ENCODE results near the gene PID1. TPM values are rescaled to one million over a fixed set of nuclear protein-coding genes. Genes with fewer than 3 reads are reported as not detected.
"Not testable (repeated sequence)": the region's sequence is repeated elsewhere in the genome, so short reads cannot be mapped to it uniquely, and the experiment has no call there.

The PID1 gene
- total RNA-seq, 1 donor from 2014 or later: 0.91 TPM

DNA sequence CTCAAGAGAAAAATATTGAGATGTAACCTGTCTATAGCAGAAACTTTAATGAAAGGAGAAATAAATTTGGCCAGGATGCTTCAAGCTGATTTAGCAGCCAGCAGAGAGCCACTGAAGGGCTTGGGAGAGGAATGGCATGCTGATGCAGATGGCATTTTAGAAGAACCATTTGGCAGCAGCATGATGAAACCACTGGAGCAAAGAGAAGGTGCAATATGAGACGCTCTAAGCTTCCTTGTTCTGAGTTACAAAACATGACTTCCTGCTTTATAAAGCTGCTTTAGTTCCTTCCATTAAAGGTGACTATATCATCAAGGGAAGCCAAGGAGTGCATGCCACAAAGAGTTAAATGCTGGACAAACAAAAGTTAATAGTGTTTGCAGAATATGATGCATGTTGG lies 189.7 kb downstream of the PID1 start:
- no peaks in the 10 kb centered on the region for H3K36me3 Mint-ChIP-seq (ENCODE audit: low read depth)

DNA sequence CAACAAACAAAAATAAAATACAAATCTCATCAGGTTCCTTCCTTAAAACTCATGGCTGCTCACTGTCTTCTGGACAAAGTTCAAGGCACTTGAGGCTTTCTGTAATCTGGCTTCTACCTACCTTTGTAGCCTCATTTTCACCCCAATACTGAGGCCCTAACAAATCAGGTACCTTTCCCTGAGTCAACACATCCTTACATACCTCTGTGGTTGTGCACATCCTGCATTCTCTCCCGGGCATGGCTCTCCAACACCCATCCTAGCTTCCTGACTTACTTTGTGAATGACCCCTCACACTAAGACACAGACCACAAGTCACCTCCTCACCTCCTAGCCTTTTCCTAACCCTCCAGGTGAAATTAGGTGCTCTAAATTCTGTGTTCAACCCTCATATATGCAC lies 190.9 kb downstream of the PID1 start:
- TF ChIP-seq, protein P1, sequence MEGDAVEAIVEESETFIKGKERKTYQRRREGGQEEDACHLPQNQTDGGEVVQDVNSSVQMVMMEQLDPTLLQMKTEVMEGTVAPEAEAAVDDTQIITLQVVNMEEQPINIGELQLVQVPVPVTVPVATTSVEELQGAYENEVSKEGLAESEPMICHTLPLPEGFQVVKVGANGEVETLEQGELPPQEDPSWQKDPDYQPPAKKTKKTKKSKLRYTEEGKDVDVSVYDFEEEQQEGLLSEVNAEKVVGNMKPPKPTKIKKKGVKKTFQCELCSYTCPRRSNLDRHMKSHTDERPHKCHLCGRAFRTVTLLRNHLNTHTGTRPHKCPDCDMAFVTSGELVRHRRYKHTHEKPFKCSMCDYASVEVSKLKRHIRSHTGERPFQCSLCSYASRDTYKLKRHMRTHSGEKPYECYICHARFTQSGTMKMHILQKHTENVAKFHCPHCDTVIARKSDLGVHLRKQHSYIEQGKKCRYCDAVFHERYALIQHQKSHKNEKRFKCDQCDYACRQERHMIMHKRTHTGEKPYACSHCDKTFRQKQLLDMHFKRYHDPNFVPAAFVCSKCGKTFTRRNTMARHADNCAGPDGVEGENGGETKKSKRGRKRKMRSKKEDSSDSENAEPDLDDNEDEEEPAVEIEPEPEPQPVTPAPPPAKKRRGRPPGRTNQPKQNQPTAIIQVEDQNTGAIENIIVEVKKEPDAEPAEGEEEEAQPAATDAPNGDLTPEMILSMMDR (conservative IDR thresholded peaks at IDR 0.05): no peak
- H3K27me3 Mint-ChIP-seq (ENCODE audit: low read depth): no peaks in the 10 kb centered on the region
- no peak overlapping the region for H3K27ac Mint-ChIP-seq (ENCODE audit: unreplicated experiment)
- no peak for DNase-seq (ENCODE audit: low read depth, low spot score)
- peaks cover 6% of the 10 kb centered on the region for H3K4me1 Mint-ChIP-seq
- no peak overlapping the region for H3K4me3 Mint-ChIP-seq
- no peaks in the 10 kb centered on the region for H3K36me3 Mint-ChIP-seq (ENCODE audit: low read depth)
- peaks cover 12% of the 10 kb centered on the region for H3K9me3 Mint-ChIP-seq

More for the DNA sequence above, 189.7 kb downstream of the PID1 start:
- Mint-ChIP-seq H3K27ac (ENCODE audit: unreplicated experiment) (no peak overlapping the region), H3K9me3 (peaks cover 8% of the 10 kb centered on the region), H3K4me3 (no peak overlapping the region), H3K4me1 (peaks cover 6% of the 10 kb centered on the region), H3K27me3 (ENCODE audit: low read depth) (no peaks in the 10 kb centered on the region)
- no peak for DNase-seq (ENCODE audit: low read depth, low spot score)
- TF ChIP-seq, protein P1 (conservative IDR thresholded peaks at IDR 0.05): no peak

DNA sequence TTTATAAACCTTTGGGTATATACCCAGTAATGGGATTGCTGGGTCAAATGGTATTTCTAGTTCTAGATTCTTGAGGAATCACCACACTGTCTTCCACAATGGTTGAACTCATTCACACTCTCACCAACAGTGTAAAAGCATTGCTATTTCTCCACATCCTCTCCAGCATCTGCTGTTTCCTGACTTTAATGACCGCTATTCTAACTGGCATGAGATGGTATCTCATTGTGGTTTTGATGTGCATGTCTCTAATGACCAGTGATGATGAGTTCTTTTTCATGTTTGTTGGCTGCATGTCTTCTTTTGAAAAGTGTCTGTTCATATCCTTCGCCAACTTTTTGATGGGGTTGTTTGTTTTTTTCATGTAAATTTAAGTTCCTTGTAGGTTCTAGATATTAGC lies 194.2 kb downstream of the PID1 start:
- not testable (repeated sequence) for H3K4me3 Mint-ChIP-seq; DNase-seq (ENCODE audit: low read depth, low spot score); H3K27ac Mint-ChIP-seq (ENCODE audit: unreplicated experiment); H3K36me3 Mint-ChIP-seq (ENCODE audit: low read depth); H3K9me3 Mint-ChIP-seq; H3K27me3 Mint-ChIP-seq (ENCODE audit: low read depth); H3K4me1 Mint-ChIP-seq

DNA sequence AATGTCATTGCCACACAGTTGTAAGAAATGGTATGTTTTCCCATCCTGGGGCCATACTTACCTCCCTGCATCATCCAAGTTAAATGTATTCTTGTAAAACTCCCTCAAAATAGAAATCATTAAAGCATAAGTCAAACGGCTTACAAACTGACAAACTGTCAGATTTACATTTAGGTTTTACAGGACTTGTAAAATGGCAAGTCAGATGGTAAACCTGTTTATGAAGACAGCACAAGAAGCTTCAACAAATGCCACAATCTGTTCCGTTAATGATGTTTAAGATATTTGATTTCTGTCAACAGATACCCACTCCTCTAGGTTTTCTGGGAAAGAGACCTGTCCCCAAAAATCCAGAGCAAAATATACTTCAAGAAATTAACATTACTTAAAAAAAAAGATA lies 197.2 kb downstream of the PID1 start:
- Mint-ChIP-seq H3K27me3 (ENCODE audit: low read depth) (no peaks in the 10 kb centered on the region), H3K4me3 (no peak overlapping the region), H3K4me1 (no peaks in the 10 kb centered on the region), H3K9me3 (peaks cover 7% of the 10 kb centered on the region), H3K36me3 (ENCODE audit: low read depth) (no peaks in the 10 kb centered on the region), H3K27ac (ENCODE audit: unreplicated experiment) (no peak overlapping the region)
- no peak for DNase-seq (ENCODE audit: low read depth, low spot score)
- TF ChIP-seq, protein P1 (conservative IDR thresholded peaks at IDR 0.05): no peak

DNA sequence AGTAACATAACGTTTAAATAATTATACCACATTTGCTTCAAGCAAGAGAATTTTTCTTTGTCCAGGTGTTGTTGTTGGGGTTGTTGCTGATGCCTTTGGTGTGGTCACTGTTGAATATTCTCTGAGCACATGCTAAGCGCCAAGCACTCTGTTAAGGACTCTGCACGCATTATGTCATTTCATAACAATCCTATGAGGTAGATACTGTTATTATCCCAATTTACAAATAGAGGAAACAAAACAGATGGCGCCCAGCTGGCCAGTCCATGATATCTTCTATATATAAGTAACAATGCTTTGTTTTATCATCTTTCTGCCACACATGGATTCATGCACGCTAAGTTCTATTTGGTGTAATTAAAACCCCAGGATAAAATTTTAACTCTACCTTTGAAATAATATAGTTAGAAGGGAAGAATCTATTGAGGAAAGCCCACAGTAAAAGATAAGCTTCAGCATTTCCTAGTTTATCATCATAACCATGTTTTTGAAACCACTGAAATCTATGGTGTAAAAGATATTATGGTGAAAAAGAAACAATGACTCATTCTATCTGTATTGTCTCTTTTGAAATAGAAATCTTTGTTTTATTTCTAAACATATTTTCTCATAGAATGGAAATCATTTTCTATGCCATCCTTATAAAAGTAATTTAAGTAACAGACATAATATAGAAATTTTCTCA lies 199.7 kb downstream of the PID1 start:
- H3K36me3 Mint-ChIP-seq (ENCODE audit: low read depth): no peaks in the 10 kb centered on the region
- no peak for DNase-seq (ENCODE audit: low read depth, low spot score)
- TF ChIP-seq, protein P1 (conservative IDR thresholded peaks at IDR 0.05): no peak
- no peak overlapping the region for H3K27ac Mint-ChIP-seq (ENCODE audit: unreplicated experiment)
- no peak overlapping the region for H3K4me3 Mint-ChIP-seq
- H3K9me3 Mint-ChIP-seq: peaks cover 7% of the 10 kb centered on the region
- H3K4me1 Mint-ChIP-seq: no peaks in the 10 kb centered on the region
- H3K27me3 Mint-ChIP-seq (ENCODE audit: low read depth): no peaks in the 10 kb centered on the region

DNA sequence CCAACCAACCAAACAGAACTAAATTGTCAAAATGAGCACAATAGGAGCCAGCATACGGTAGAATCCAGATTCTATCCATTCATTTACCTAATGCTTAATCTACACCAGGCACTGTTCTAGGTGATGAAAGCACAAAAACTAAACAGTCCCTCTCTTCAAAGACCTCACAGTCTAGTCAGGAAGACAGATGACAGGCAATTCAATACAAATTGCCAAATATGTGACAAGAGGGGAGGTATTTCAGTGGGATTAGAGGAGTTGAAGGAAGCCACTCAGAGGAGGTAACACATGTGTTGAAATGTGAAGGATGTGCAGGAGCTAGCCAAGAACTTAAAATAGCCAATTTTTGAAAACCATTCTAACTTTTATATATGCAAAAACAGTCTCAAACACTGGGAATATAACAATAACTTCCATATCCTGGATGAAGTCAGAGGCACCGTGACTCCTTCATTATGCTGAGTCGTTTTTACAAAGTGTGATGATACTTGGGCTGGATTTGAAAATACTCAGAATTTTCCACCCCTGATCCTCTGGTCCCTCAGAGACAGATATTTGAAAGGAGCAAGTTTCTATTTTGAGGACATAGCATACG lies 204.9 kb downstream of the PID1 start:
- H3K27ac Mint-ChIP-seq (ENCODE audit: unreplicated experiment): no peak overlapping the region
- H3K4me1 Mint-ChIP-seq: no peaks in the 10 kb centered on the region
- no peak for DNase-seq (ENCODE audit: low read depth, low spot score)
- H3K36me3 Mint-ChIP-seq (ENCODE audit: low read depth): no peaks in the 10 kb centered on the region
- peaks cover 3% of the 10 kb centered on the region for H3K9me3 Mint-ChIP-seq
- no peaks in the 10 kb centered on the region for H3K27me3 Mint-ChIP-seq (ENCODE audit: low read depth)
- H3K4me3 Mint-ChIP-seq: no peak overlapping the region
- TF ChIP-seq, protein P1 (conservative IDR thresholded peaks at IDR 0.05): no peak
